SU-DHL-6 (cell line): ENCODE data around the gene MUCL3.
"Not testable (repeated sequence)": the region's sequence is repeated elsewhere in the genome, so short reads cannot be mapped to it uniquely, and the experiment has no call there.

ENCODE experiments used
- CTCF ChIP-seq: fragments of 200-600 bp; sonication (generic); IDR thresholded peaks from one replicate; pipeline ENCODE4 v1.5.1; 2017; ENCODE audit warnings: antibody characterized with exemption, mild to moderate bottlenecking, low read length, moderate library complexity; ENCODE audit not compliant: insufficient read depth, poor library complexity, severe bottlenecking
- EZH2phosphoT487 ChIP-seq: fragments of 200-600 bp; sonication (generic), shearing (Covaris generic); conservative IDR thresholded peaks from 2 replicates; pipeline ENCODE4 v1.6.1; 2018; ENCODE audit warnings: mild to moderate bottlenecking, antibody characterized with exemption, low read length, moderate library complexity, mixed read lengths

GRCh38 chr6:30907290-30907757 is 33.4 kb upstream of the MUCL3 start:
- not testable (repeated sequence) for TF ChIP-seq CTCF, EZH2phosphoT487
